DOHH2 (cell line): ENCODE data around the gene PTPN22.

Experiments
- H3F3A ChIP-seq: fragments of 200-600 bp; sonication (generic), shearing (Covaris generic); 2 replicates; pipeline ENCODE4 v1.6.0; 2016; ENCODE audit warnings: antibody characterized with exemption, mild to moderate bottlenecking; ENCODE audit not compliant: control insufficient read depth, insufficient read depth
- H3K27ac ChIP-seq: fragments of 200-600 bp; sonication (generic); 2 replicates; pipeline ENCODE4 v1.5.1; 2014; ENCODE audit warnings: low read depth, mild to moderate bottlenecking, low read length, moderate library complexity
- H3K27me3 ChIP-seq: fragments of 200-600 bp; sonication (generic); 2 replicates; pipeline ENCODE4 v1.6.1; 2014; ENCODE audit warnings: mild to moderate bottlenecking, low read length, mixed read lengths; ENCODE audit not compliant: control insufficient read depth
- H3K36me3 ChIP-seq: fragments of 200-600 bp; sonication (generic); 2 replicates; pipeline ENCODE4 v1.6.1; 2014; ENCODE audit warnings: mild to moderate bottlenecking, low read length, moderate library complexity, mixed read lengths; ENCODE audit not compliant: control insufficient read depth
- H3K4me1 ChIP-seq: fragments of 200-600 bp; sonication (generic); 2 replicates; pipeline ENCODE4 v1.6.1; 2014; ENCODE audit warnings: mild to moderate bottlenecking, low read length, mixed read lengths; ENCODE audit not compliant: control insufficient read depth
- H3K4me2 ChIP-seq: fragments of 200-600 bp; sonication (generic); 2 replicates; pipeline ENCODE4 v1.6.0; 2014; ENCODE audit warnings: mild to moderate bottlenecking, low read length, moderate library complexity
- H3K4me3 ChIP-seq: fragments of 200-600 bp; sonication (generic); 2 replicates; pipeline ENCODE4 v1.5.1; 2014; ENCODE audit warnings: mild to moderate bottlenecking, low read length, mixed read lengths
- H3K79me2 ChIP-seq: fragments of 200-600 bp; sonication (generic); 2 replicates; pipeline ENCODE4 v1.6.1; 2014; ENCODE audit warnings: mild to moderate bottlenecking, low read length, mixed read lengths; ENCODE audit not compliant: control insufficient read depth
- H3K9me2 ChIP-seq: fragments of 200-600 bp; sonication (generic); replicated peaks from 2 replicates; pipeline ENCODE4 v1.6.1; 2014; ENCODE audit warnings: mild to moderate bottlenecking, low read length, mixed read lengths; ENCODE audit not compliant: control insufficient read depth
- H3K9me3 ChIP-seq: fragments of 200-600 bp; sonication (generic); 2 replicates; pipeline ENCODE4 v1.6.1; 2014; ENCODE audit warnings: antibody characterized with exemption, low read length, mixed read lengths; ENCODE audit not compliant: control insufficient read depth, insufficient read depth
- H4K20me1 ChIP-seq: fragments of 200-600 bp; sonication (generic); 2 replicates; pipeline ENCODE4 v1.6.0; 2014; ENCODE audit warnings: low read depth, mild to moderate bottlenecking, antibody characterized with exemption, low read length, moderate library complexity; ENCODE audit not compliant: control insufficient read depth, insufficient read depth
- CTCF ChIP-seq: fragments of 200-600 bp; sonication (generic); IDR thresholded peaks from one replicate; pipeline ENCODE4 v1.5.1; 2014; ENCODE audit warnings: antibody characterized with exemption, mild to moderate bottlenecking, low read depth, low read length; ENCODE audit not compliant: poor library complexity, severe bottlenecking
- EZH2phosphoT487 ChIP-seq: fragments of 200-600 bp; sonication (generic); IDR thresholded peaks from 2 replicates; pipeline ENCODE4 v1.6.1; 2017; ENCODE audit warnings: borderline replicate concordance, mild to moderate bottlenecking, antibody characterized with exemption, low read length, moderate library complexity, mixed read lengths

PTPN22 gene

GRCh38 chr1:113793878-113794834, 77.4 kb downstream of the PTPN22 start:
- Histone ChIP-seq H4K20me1 (no peaks in the 10 kb centered on the region; the same call in 1 of the 2 replicates), H3K27ac (no peak overlapping the region), H3K36me3 (peaks cover 67% of the 10 kb centered on the region), H3K79me2 (peaks cover 80% of the 10 kb centered on the region), H3K4me3 (no peak overlapping the region), H3K4me2 (no peak overlapping the region), H3K4me1 (peaks cover 5% of the 10 kb centered on the region; the same call in 1 of the 2 replicates), H3K27me3 (no peaks in the 10 kb centered on the region), H3K9me2 (no peaks in the 10 kb centered on the region), H3F3A (0 out of 2 replicates have a peak, but pooled peaks cover 2% of the 10 kb centered on the region), H3K9me3 (no peaks in the 10 kb centered on the region)
- TF ChIP-seq CTCF (no peak), EZH2phosphoT487 (no peak)

GRCh38 chr1:113792986-113793385, 78.5 kb downstream of the PTPN22 start:
- H3K27ac ChIP-seq, result no peak overlapping the region
- no peak overlapping the region for H3K4me2 ChIP-seq
- no peaks in the 10 kb centered on the region for H3K9me3 ChIP-seq
- H3K9me2 ChIP-seq, result no peaks in the 10 kb centered on the region
- H3K4me1 ChIP-seq, result peaks cover 5% of the 10 kb centered on the region; the same call in 1 of the 2 replicates
- peaks cover 79% of the 10 kb centered on the region for H3K79me2 ChIP-seq
- peaks cover 66% of the 10 kb centered on the region for H3K36me3 ChIP-seq
- H3K27me3 ChIP-seq, result no peaks in the 10 kb centered on the region
- TF ChIP-seq EZH2phosphoT487, result no peak
- no peak for TF ChIP-seq CTCF
- H4K20me1 ChIP-seq, result peaks cover 4% of the 10 kb centered on the region
- H3K4me3 ChIP-seq, result no peak overlapping the region
- 0 out of 2 replicates have a peak, but pooled peaks cover 2% of the 10 kb centered on the region for H3F3A ChIP-seq

- Histone ChIP-seq H3K4me2 (no peak overlapping the region), H3K36me3 (peaks cover 61% of the 10 kb centered on the region), H3K4me1 (peaks cover 5% of the 10 kb centered on the region; the same call in 1 of the 2 replicates), H3K27me3 (no peaks in the 10 kb centered on the region), H3K9me2 (no peaks in the 10 kb centered on the region), H3K9me3 (no peaks in the 10 kb centered on the region), H4K20me1 (peaks cover 4% of the 10 kb centered on the region; the same call in 1 of the 2 replicates), H3K79me2 (peaks cover 79% of the 10 kb centered on the region), H3K27ac (no peak overlapping the region), H3K4me3 (no peak overlapping the region), H3F3A (0 out of 2 replicates have a peak, but pooled peaks cover 2% of the 10 kb centered on the region)
- TF ChIP-seq EZH2phosphoT487 (no peak), CTCF (no peak)
Measured at GRCh38 chr1:113792471-113792870, 79.0 kb downstream of the PTPN22 start.
